HG02571 (cell line): ENCODE data around the gene SYMPK.
"Not testable (repeated sequence)": the region's sequence is repeated elsewhere in the genome, so short reads cannot be mapped to it uniquely, and the experiment has no call there.

Experiments used
- ATAC-seq: cut with Tn5 transposase; IDR thresholded peaks from one replicate; pipeline ENCODE4 v1.9.1; 2021; ENCODE audit warnings: mild to moderate bottlenecking, moderate library complexity; ENCODE audit not compliant: unreplicated experiment

The SYMPK gene

GRCh38 chr19:45870798-45871197 lies 7.9 kb upstream of the SYMPK start:
- ATAC-seq, result no peak

GRCh38 chr19:45867241-45867640 lies 4.3 kb upstream of the SYMPK start:
- not testable (repeated sequence) for ATAC-seq

GRCh38 chr19:45866400-45867176 lies 3.6 kb upstream of the SYMPK start:
- ATAC-seq, result no peak

GRCh38 chr19:45865269-45865948 lies 2.5 kb upstream of the SYMPK start:
- ATAC-seq, result no peak

- ATAC-seq, result no peak
Measured at GRCh38 chr19:45864629-45865082, 1.7 kb upstream of the SYMPK start.

- ATAC-seq, result no peak
Measured at GRCh38 chr19:45863840-45864628, 1.1 kb upstream of the SYMPK start, which contains the start of gene FOXA3. TSS of gene FOXA3 (plus strand) at chr19:45864326. CDS start at chr19:45864457, 131 bp downstream.

GRCh38 chr19:45863335-45863839 lies 440 bp upstream of the SYMPK start:
- no peak for ATAC-seq

- no peak for ATAC-seq
Measured at GRCh38 chr19:45862271-45862563, 730 bp downstream of the SYMPK start.

GRCh38 chr19:45860359-45861259 lies 2.3 kb downstream of the SYMPK start:
- ATAC-seq, result no peak

- ATAC-seq, result no peak
Measured at GRCh38 chr19:45854167-45854778, 8.7 kb downstream of the SYMPK start.

- no peak for ATAC-seq
Measured at GRCh38 chr19:45852983-45853382, 10.0 kb downstream of the SYMPK start.

- no peak for ATAC-seq
Measured at GRCh38 chr19:45852145-45852750, 10.7 kb downstream of the SYMPK start.

GRCh38 chr19:45848922-45849321 lies 14.0 kb downstream of the SYMPK start:
- ATAC-seq, result no peak

- no peak for ATAC-seq
Measured at GRCh38 chr19:45847663-45848062, 15.3 kb downstream of the SYMPK start.

- no peak for ATAC-seq
Measured at GRCh38 chr19:45842198-45842597, 20.7 kb downstream of the SYMPK start.

GRCh38 chr19:45834970-45835369 lies 28.0 kb downstream of the SYMPK start:
- no peak for ATAC-seq

GRCh38 chr19:45828945-45829344 lies 34.0 kb downstream of the SYMPK start:
- no peak for ATAC-seq

- ATAC-seq, result no peak
Measured at GRCh38 chr19:45828523-45828922, 34.4 kb downstream of the SYMPK start.

GRCh38 chr19:45827459-45828093 lies 35.4 kb downstream of the SYMPK start:
- ATAC-seq, result no peak
